Hematopoietic multipotent progenitor cell treated with erythropoietin and hydrocortisone succinate and interleukin-3 and kit ligand, for 17 days (in vitro differentiated cells): ENCODE measurements around the gene SSU72.
"Not testable (repeated sequence)": the region's sequence is repeated elsewhere in the genome, so short reads cannot be mapped to it uniquely, and the experiment has no call there.

Experiments
- DNase-seq: peaks from one replicate; pipeline ENCODE4 v3.0.0-alpha.2; 2015; ENCODE audit warnings: low spot score

Gene SSU72

GRCh38 chr1:1505366-1505798, 69.3 kb downstream of the SSU72 start:
- DNase-seq = peak; percentile 41

- peak; percentile 65 for DNase-seq
Measured at GRCh38 chr1:1504777-1505365, 69.8 kb downstream of the SSU72 start.

GRCh38 chr1:1495461-1495975, 79.1 kb downstream of the SSU72 start:
- not testable (repeated sequence) for DNase-seq

- DNase-seq = not testable (repeated sequence)
Measured at GRCh38 chr1:1494311-1494710, 80.4 kb downstream of the SSU72 start.
